Upper lobe of right lung (tissue), 1 donor: ENCODE results near the gene SLC25A4. TPM values are rescaled to one million over a fixed set of nuclear protein-coding genes. Genes with fewer than 3 reads are reported as not detected.
"Not testable (repeated sequence)": the region's sequence is repeated elsewhere in the genome, so short reads cannot be mapped to it uniquely, and the experiment has no call there.

ENCODE experiments used
- ATAC-seq: fragments of 200-7000 bp; cut with Tn5 transposase; one replicate; pipeline ENCODE4 v1.9.1; 2020; ENCODE audit warnings: mild to moderate bottlenecking, moderate library complexity
- DNase-seq: peaks from one replicate; pipeline ENCODE4 v3.0.0-alpha.2; 2020
- H3K27ac ChIP-seq: fragments of 200-600 bp; one replicate; pipeline ENCODE4 v1.8.0; 2022
- H3K27me3 ChIP-seq: fragments of 200-600 bp; one replicate; pipeline ENCODE4 v1.8.0; 2022; ENCODE audit warnings: mild to moderate bottlenecking
- H3K36me3 ChIP-seq: fragments of 200-600 bp; one replicate; pipeline ENCODE4 v1.8.0; 2022
- H3K4me1 ChIP-seq: fragments of 200-600 bp; one replicate; pipeline ENCODE4 v1.8.0; 2022
- H3K4me3 ChIP-seq: fragments of 200-600 bp; one replicate; pipeline ENCODE4 v1.8.0; 2022; ENCODE audit warnings: mild to moderate bottlenecking
- H3K9me3 ChIP-seq: fragments of 200-600 bp; one replicate; pipeline ENCODE4 v1.8.0; 2022
- CTCF ChIP-seq: fragments of 200-600 bp; IDR thresholded peaks from one replicate; pipeline ENCODE4 v1.8.0; 2022; ENCODE audit warnings: antibody characterized with exemption
- intact Hi-C: fragments of 100-400 bp; cut with DNase I; formaldehyde crosslinking; loops from one replicate; pipeline ENCODE4 v1.11.0; 2022
- total RNA-seq: library from RNA; stranded (reverse); fragmentation: NEBNext Ultra II Directional; extraction: Animal tissue kit (Norgen Biotek cat#: 25700); gene quantifications from one replicate; pipeline ENCODE4 v1.2.1, GENCODE V29; 2021
- donor health status: DM: no; HTN: yes; CAD: no; lungs with severe emphysema.

SLC25A4 gene
- total RNA-seq, 1 donor from 2014 or later, result 40.3 TPM

GRCh38 chr4:185189606-185190305 is 46.7 kb downstream of the SLC25A4 start:
- Histone ChIP-seq H3K4me3 (no peak overlapping the region), H3K27me3 (no peaks in the 10 kb centered on the region), H3K27ac (no peak overlapping the region), H3K4me1 (no peaks in the 10 kb centered on the region), H3K9me3 (no peaks in the 10 kb centered on the region), H3K36me3 (peaks cover 30% of the 10 kb centered on the region)
- intact Hi-C loops, result no loop called here
- DNase-seq, result no peak
- no peak for ATAC-seq
- TF ChIP-seq CTCF, result no peak

GRCh38 chr4:185190306-185190856 is 47.3 kb downstream of the SLC25A4 start:
- Histone ChIP-seq H3K9me3 (no peaks in the 10 kb centered on the region), H3K4me1 (no peaks in the 10 kb centered on the region), H3K4me3 (no peak overlapping the region), H3K27ac (no peak overlapping the region), H3K36me3 (peaks cover 30% of the 10 kb centered on the region), H3K27me3 (no peaks in the 10 kb centered on the region)
- ATAC-seq (no peak), DNase-seq (no peak)
- TF ChIP-seq CTCF, result no peak
- intact Hi-C loops, result no loop called here

- Histone ChIP-seq H3K4me3 (no peak overlapping the region), H3K9me3 (no peaks in the 10 kb centered on the region), H3K4me1 (no peaks in the 10 kb centered on the region), H3K27ac (no peak overlapping the region), H3K36me3 (peaks cover 30% of the 10 kb centered on the region), H3K27me3 (no peaks in the 10 kb centered on the region)
- no peak for DNase-seq
- TF ChIP-seq CTCF, result no peak
- intact Hi-C loops, result no loop called here
- no peak for ATAC-seq
Observed at GRCh38 chr4:185192059-185192458, 49.0 kb downstream of the SLC25A4 start.

GRCh38 chr4:185194924-185195888 is 52.1 kb downstream of the SLC25A4 start:
- TF ChIP-seq CTCF, result no peak
- no peaks in the 10 kb centered on the region for H3K27me3 ChIP-seq
- no peaks in the 10 kb centered on the region for H3K4me1 ChIP-seq
- ATAC-seq (no peak), DNase-seq (no peak)
- no peaks in the 10 kb centered on the region for H3K9me3 ChIP-seq
- no peak overlapping the region for H3K27ac ChIP-seq
- intact Hi-C loops, result no loop called here
- no peak overlapping the region for H3K4me3 ChIP-seq
- peaks cover 11% of the 10 kb centered on the region for H3K36me3 ChIP-seq

GRCh38 chr4:185196437-185196836 is 53.4 kb downstream of the SLC25A4 start:
- H3K4me1 ChIP-seq, result no peaks in the 10 kb centered on the region
- H3K36me3 ChIP-seq, result no peaks in the 10 kb centered on the region
- DNase-seq (no peak), ATAC-seq (no peak)
- H3K27me3 ChIP-seq, result no peaks in the 10 kb centered on the region
- no peak for TF ChIP-seq CTCF
- H3K9me3 ChIP-seq, result no peaks in the 10 kb centered on the region
- H3K4me3 ChIP-seq, result no peak overlapping the region
- intact Hi-C loops, result no loop called here
- no peak overlapping the region for H3K27ac ChIP-seq

GRCh38 chr4:185198189-185198588 is 55.1 kb downstream of the SLC25A4 start:
- intact Hi-C loops, H3K27ac ChIP-seq: not testable (repeated sequence)

More at GRCh38 chr4:185198189-185198588, 55.1 kb downstream of the SLC25A4 start:
- not testable (repeated sequence) for H3K4me3 ChIP-seq, H3K9me3 ChIP-seq, H3K4me1 ChIP-seq, H3K36me3 ChIP-seq, H3K27me3 ChIP-seq, DNase-seq, ATAC-seq
